ENCODE data around the gene RET. TPM values are rescaled to one million over a fixed set of nuclear protein-coding genes. Genes with fewer than 3 reads are reported as not detected.
"Not testable (repeated sequence)": the region's sequence is repeated elsewhere in the genome, so short reads cannot be mapped to it uniquely, and the experiment has no call there.

The RET gene
- total RNA-seq, 1 donor from 2014 or later = 0.59 TPM

DNA sequence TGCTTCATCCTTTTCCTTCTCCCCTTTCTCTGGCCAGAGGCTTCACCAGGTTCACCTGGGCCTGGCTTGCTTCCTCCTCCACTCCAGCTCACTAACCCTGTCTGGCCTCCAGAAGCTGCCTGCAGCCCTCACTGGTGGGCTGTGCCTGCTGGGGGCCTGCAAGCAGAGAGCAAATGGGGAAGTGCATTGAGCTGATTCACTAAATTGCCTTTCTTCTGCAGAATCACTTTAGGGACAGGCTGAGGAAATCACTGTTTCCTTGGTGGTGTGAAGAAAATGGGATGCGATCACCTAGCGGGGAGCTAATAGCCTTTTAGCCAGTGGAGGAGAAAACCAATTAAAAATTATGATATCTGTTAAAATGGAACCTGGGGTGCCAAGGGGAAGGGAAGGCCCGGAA is 3.0 kb downstream of the RET start:
- no peak overlapping the region for H3K4me3 Mint-ChIP-seq (ENCODE audit: low read depth)
- H3K27me3 Mint-ChIP-seq (ENCODE audit: low read depth) = peaks cover 46% of the 10 kb centered on the region
- H3K9me3 Mint-ChIP-seq = no peaks in the 10 kb centered on the region
- intact Hi-C loops (cut with micrococcal nuclease) = no loop called here
- DNase-seq (ENCODE audit: low spot score) = no peak
- no peak overlapping the region for H3K27ac Mint-ChIP-seq
- H3K4me1 Mint-ChIP-seq (ENCODE audit: low read depth) = peaks cover 11% of the 10 kb centered on the region
- no peaks in the 10 kb centered on the region for H3K36me3 Mint-ChIP-seq (ENCODE audit: low read depth)

DNA sequence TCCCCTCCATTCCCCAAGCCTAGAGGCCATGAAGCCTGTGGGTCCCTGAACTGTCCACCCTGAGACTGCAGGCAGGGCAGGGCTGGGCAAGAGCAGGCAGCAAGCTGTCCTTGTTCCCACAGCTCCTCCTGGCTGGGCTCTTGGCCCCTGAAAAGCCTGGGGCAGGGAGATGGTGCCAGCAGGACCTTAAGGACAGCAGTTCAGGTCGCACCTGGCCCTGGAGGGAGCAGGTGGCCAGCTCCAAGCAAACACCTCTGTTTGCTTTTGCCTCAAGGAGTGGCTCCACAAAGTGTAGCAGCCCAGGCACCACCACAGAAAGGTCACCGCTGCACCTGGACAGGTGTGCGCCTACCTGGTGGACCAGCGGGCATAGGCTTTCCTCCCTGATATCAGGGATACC is 5.2 kb downstream of the RET start:
- DNase-seq (ENCODE audit: low spot score) = no peak
- intact Hi-C loops (cut with micrococcal nuclease) = no loop called here
- Mint-ChIP-seq H3K27me3 (ENCODE audit: low read depth) (peaks cover 33% of the 10 kb centered on the region), H3K4me3 (ENCODE audit: low read depth) (no peak overlapping the region), H3K9me3 (no peaks in the 10 kb centered on the region), H3K27ac (no peak overlapping the region), H3K4me1 (ENCODE audit: low read depth) (peaks cover 8% of the 10 kb centered on the region), H3K36me3 (ENCODE audit: low read depth) (no peaks in the 10 kb centered on the region)

- intact Hi-C loops (cut with micrococcal nuclease) = no loop called here
- H3K36me3 Mint-ChIP-seq (ENCODE audit: low read depth) = no peaks in the 10 kb centered on the region
- H3K4me1 Mint-ChIP-seq (ENCODE audit: low read depth) = peaks cover 8% of the 10 kb centered on the region
- H3K4me3 Mint-ChIP-seq (ENCODE audit: low read depth) = no peak overlapping the region
- no peak for DNase-seq (ENCODE audit: low spot score)
- no peaks in the 10 kb centered on the region for H3K9me3 Mint-ChIP-seq
- no peak overlapping the region for H3K27ac Mint-ChIP-seq
- H3K27me3 Mint-ChIP-seq (ENCODE audit: low read depth) = peaks cover 31% of the 10 kb centered on the region
Observed at GRCh38 chr10:43082746-43083145, 5.9 kb downstream of the RET start.

- intact Hi-C loops (cut with micrococcal nuclease) = no loop called here
- no peak for DNase-seq (ENCODE audit: low spot score)
- Mint-ChIP-seq H3K9me3 (no peaks in the 10 kb centered on the region), H3K27me3 (ENCODE audit: low read depth) (peaks cover 22% of the 10 kb centered on the region), H3K27ac (no peak overlapping the region), H3K36me3 (ENCODE audit: low read depth) (no peaks in the 10 kb centered on the region), H3K4me1 (ENCODE audit: low read depth) (peaks cover 8% of the 10 kb centered on the region), H3K4me3 (ENCODE audit: low read depth) (no peak overlapping the region)
Observed at GRCh38 chr10:43083764-43084163, 6.9 kb downstream of the RET start.

GRCh38 chr10:43084812-43085211 is 7.9 kb downstream of the RET start:
- intact Hi-C loops (cut with micrococcal nuclease) = no loop called here
- no peak overlapping the region for H3K4me3 Mint-ChIP-seq (ENCODE audit: low read depth)
- H3K4me1 Mint-ChIP-seq (ENCODE audit: low read depth) = peaks cover 8% of the 10 kb centered on the region
- H3K27me3 Mint-ChIP-seq (ENCODE audit: low read depth) = peaks cover 14% of the 10 kb centered on the region
- H3K36me3 Mint-ChIP-seq (ENCODE audit: low read depth) = no peaks in the 10 kb centered on the region
- DNase-seq (ENCODE audit: low spot score) = no peak
- H3K9me3 Mint-ChIP-seq = no peaks in the 10 kb centered on the region
- no peak overlapping the region for H3K27ac Mint-ChIP-seq

- Mint-ChIP-seq H3K27me3 (ENCODE audit: low read depth) (peaks cover 10% of the 10 kb centered on the region), H3K36me3 (ENCODE audit: low read depth) (no peaks in the 10 kb centered on the region), H3K4me3 (ENCODE audit: low read depth) (no peak overlapping the region), H3K9me3 (no peaks in the 10 kb centered on the region), H3K27ac (no peak overlapping the region), H3K4me1 (ENCODE audit: low read depth) (peaks cover 8% of the 10 kb centered on the region)
- no peak for DNase-seq (ENCODE audit: low spot score)
- intact Hi-C loops (cut with micrococcal nuclease) = no loop called here
Observed at GRCh38 chr10:43086321-43086942, 9.6 kb downstream of the RET start.

GRCh38 chr10:43089519-43089918 is 12.7 kb downstream of the RET start:
- Mint-ChIP-seq H3K36me3 (ENCODE audit: low read depth) (no peaks in the 10 kb centered on the region), H3K4me3 (ENCODE audit: low read depth) (no peak overlapping the region), H3K27ac (no peak overlapping the region), H3K27me3 (ENCODE audit: low read depth) (peaks cover 10% of the 10 kb centered on the region), H3K9me3 (no peaks in the 10 kb centered on the region), H3K4me1 (ENCODE audit: low read depth) (no peaks in the 10 kb centered on the region)
- no peak for DNase-seq (ENCODE audit: low spot score)
- intact Hi-C loops (cut with micrococcal nuclease) = no loop called here

- Mint-ChIP-seq H3K4me1 (ENCODE audit: low read depth) (no peaks in the 10 kb centered on the region), H3K27ac (no peak overlapping the region), H3K9me3 (no peaks in the 10 kb centered on the region), H3K4me3 (ENCODE audit: low read depth) (no peak overlapping the region), H3K27me3 (ENCODE audit: low read depth) (peaks cover 10% of the 10 kb centered on the region), H3K36me3 (ENCODE audit: low read depth) (no peaks in the 10 kb centered on the region)
- no peak for DNase-seq (ENCODE audit: low spot score)
- intact Hi-C loops (cut with micrococcal nuclease) = no loop called here
Observed at GRCh38 chr10:43090188-43090587, 13.3 kb downstream of the RET start.

DNA sequence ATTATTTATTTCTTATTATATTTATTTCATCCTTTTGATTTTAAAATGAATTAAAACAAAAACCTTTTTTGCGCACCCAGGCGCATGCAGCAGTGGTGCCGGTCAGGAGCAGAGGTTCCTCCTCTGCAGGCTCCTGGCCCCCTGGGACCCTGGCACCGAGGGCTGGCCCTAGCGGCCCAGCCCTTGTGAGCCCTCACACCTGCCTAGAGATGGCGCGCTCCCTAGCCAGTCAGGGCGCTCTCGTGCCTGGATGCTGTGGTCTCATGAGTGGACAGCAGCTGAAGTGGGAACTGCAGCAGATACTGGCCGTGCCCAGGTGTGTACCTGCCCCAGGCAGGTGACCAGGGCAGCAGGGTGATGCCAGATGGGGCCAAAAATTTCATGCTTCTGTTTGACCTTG is 13.8 kb downstream of the RET start:
- no peaks in the 10 kb centered on the region for H3K9me3 Mint-ChIP-seq
- no peaks in the 10 kb centered on the region for H3K36me3 Mint-ChIP-seq (ENCODE audit: low read depth)
- peaks cover 10% of the 10 kb centered on the region for H3K27me3 Mint-ChIP-seq (ENCODE audit: low read depth)
- no peak for DNase-seq (ENCODE audit: low spot score)
- intact Hi-C loops (cut with micrococcal nuclease) = no loop called here
- H3K4me3 Mint-ChIP-seq (ENCODE audit: low read depth) = no peak overlapping the region
- no peak overlapping the region for H3K27ac Mint-ChIP-seq
- H3K4me1 Mint-ChIP-seq (ENCODE audit: low read depth) = no peaks in the 10 kb centered on the region

GRCh38 chr10:43091846-43092245 is 15.0 kb downstream of the RET start:
- Mint-ChIP-seq H3K36me3 (ENCODE audit: low read depth) (no peaks in the 10 kb centered on the region), H3K4me3 (ENCODE audit: low read depth) (no peak overlapping the region), H3K4me1 (ENCODE audit: low read depth) (no peaks in the 10 kb centered on the region), H3K9me3 (no peaks in the 10 kb centered on the region), H3K27ac (no peak overlapping the region), H3K27me3 (ENCODE audit: low read depth) (peaks cover 10% of the 10 kb centered on the region)
- intact Hi-C loops (cut with micrococcal nuclease) = no loop called here
- no peak for DNase-seq (ENCODE audit: low spot score)

DNA sequence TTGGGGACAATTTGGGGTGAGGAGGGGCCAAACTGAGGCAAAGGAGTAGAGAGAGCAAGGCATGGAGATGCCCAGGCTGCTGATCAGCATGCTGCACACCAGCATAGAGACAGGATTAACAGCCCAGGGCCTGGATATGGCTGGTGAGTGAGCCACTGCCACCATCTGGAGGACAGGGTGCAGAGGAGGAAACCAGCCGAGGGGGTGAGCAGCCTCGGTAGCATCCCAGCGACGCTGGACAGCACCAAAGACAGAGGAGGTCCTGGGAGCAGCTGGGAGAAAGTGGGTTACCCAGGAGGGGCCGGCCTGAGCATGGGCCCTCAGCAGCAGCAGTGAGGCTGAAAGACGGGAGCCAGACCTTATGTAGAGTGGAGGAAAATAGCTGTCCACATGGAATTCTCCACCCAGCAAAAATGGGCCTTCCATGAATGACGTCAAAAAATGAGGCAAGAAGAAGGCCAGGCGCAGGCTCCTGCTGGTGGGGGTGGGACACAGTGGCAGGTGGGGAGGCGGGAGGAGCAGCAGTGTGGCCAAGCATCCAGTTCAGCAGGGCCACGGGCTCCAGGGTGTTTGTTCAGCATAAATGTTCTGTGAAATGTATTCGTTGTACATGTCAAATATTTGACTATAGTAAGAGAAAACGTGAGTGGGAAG is 16.7 kb downstream of the RET start:
- no peak for DNase-seq (ENCODE audit: low spot score)
- Mint-ChIP-seq H3K4me3 (ENCODE audit: low read depth) (no peak overlapping the region), H3K9me3 (no peaks in the 10 kb centered on the region), H3K4me1 (ENCODE audit: low read depth) (no peaks in the 10 kb centered on the region), H3K36me3 (ENCODE audit: low read depth) (no peaks in the 10 kb centered on the region), H3K27me3 (ENCODE audit: low read depth) (peaks cover 8% of the 10 kb centered on the region), H3K27ac (no peak overlapping the region)
- intact Hi-C loops (cut with micrococcal nuclease) = no loop called here

- H3K4me3 Mint-ChIP-seq (ENCODE audit: low read depth) = no peak overlapping the region
- H3K36me3 Mint-ChIP-seq (ENCODE audit: low read depth) = no peaks in the 10 kb centered on the region
- no peak overlapping the region for H3K27ac Mint-ChIP-seq
- H3K27me3 Mint-ChIP-seq (ENCODE audit: low read depth) = peaks cover 8% of the 10 kb centered on the region
- intact Hi-C loops (cut with micrococcal nuclease) = no loop called here
- no peak for DNase-seq (ENCODE audit: low spot score)
- no peaks in the 10 kb centered on the region for H3K4me1 Mint-ChIP-seq (ENCODE audit: low read depth)
- H3K9me3 Mint-ChIP-seq = no peaks in the 10 kb centered on the region
Observed at GRCh38 chr10:43094085-43094484, 17.2 kb downstream of the RET start.

DNA sequence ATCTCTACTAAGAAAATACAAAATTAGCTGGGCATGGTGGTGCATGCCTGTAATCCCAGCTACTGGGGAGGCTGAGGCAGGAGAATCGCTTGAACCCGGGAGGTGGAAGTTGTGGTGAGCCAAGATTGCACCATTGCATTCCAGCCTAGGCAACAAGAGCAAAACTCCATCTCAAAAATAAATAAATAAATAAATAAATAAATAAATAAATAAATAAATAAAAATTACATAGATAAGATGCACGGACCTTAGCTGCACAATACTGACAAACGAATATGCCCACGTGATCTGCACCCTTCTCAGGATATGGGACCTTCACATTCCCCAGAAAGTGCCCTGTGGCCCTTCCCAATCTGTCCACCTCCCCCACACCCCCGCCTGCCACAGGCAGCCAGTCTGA is 22.5 kb downstream of the RET start:
- H3K36me3 Mint-ChIP-seq (ENCODE audit: low read depth); H3K4me1 Mint-ChIP-seq (ENCODE audit: low read depth); H3K4me3 Mint-ChIP-seq (ENCODE audit: low read depth); H3K9me3 Mint-ChIP-seq; intact Hi-C loops (cut with micrococcal nuclease); DNase-seq (ENCODE audit: low spot score); H3K27ac Mint-ChIP-seq: not testable (repeated sequence)
- H3K27me3 Mint-ChIP-seq (ENCODE audit: low read depth) = peaks cover 21% of the 10 kb centered on the region

Measured in activated T-helper 2 cell treated with anti-CD3 and anti-CD28 coated beads, Interferon-gamma antibody, Interleukin-2, Interleukin-4, amounts not matched to agents 10 μg/mL and 5 μg/mL and 100 μg/mL, durations not matched to agents 14 hours and 24 hours and 36 hours (primary cell).